HG02852 (cell line): Measurements from ENCODE around the gene ANAPC15.
A peak's percentile ranks its signal among the peaks of the same experiment; 100 is the strongest.
"Not testable (repeated sequence)": the region's sequence is repeated elsewhere in the genome, so short reads cannot be mapped to it uniquely, and the experiment has no call there.

Experiments used
- ATAC-seq: cut with Tn5 transposase; IDR thresholded peaks from one replicate; pipeline ENCODE4 v1.9.1; 2021; ENCODE audit warnings: mild to moderate bottlenecking, moderate library complexity; ENCODE audit not compliant: unreplicated experiment

Gene ANAPC15

DNA sequence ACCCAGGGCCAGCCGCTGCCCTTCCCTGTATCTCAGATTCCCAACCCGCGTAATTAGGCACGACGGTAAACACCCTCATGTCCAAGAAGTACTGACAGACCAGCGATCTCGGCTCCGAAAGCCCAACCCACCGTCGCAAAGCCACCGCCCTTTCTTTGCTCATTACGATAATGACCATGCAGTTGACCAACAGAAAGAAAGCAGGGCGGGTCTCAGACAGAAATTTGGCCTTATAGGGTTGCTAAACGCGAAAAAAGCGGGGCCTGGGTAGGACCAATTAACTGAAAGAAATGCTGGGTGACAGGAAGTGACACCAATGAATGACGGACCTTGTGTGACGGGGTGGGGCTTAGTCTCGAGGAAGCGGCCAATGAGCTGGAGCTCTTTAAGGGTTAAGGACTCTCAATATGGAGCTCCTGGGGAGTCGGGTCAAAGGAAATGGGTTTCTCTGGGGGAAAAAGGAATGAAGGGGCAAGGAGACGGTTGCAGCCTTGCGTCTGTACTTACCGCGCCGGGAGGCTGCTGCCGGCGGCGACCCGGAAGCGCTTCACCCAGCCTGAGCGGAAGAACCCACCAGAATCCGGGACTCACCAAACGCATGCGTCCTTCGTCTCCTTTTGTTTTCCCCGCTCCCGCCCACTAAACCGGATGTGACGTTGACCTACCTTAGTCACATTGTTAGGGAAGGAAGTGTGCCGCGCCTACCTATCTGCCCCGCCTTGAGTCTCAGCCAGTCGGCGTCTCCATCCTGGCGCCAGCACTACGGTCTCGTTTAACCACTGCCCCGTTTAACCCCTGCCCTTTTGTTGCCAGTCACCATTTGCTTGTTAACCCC, at the start of gene ANAPC15:
ANAPC15 (minus strand) TSS at position 553 of the 835 bp plus-strand sequence. CDS start 1,419 bp downstream, outside the sequence.
- peak; percentile 90 for ATAC-seq

DNA sequence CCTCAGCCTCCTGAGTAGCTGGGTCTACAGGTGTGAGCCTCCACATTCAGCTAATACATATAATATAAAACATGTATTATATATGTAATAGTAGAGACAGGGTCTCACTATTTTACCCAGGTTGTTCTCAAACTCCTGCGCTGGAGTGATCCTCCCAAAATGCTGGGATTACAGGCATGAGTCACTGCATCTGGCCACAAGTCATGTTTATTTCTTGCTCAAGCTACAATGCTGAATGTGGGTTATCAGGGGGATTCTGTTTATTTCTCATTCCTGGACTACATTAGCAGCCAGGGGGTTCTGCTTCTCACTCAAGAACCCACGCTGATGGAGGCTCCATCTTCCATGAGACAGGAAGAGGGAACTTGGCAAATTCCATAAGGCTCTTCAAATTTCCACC, 47.8 kb upstream of the ANAPC15 start:
- no peak for ATAC-seq

DNA sequence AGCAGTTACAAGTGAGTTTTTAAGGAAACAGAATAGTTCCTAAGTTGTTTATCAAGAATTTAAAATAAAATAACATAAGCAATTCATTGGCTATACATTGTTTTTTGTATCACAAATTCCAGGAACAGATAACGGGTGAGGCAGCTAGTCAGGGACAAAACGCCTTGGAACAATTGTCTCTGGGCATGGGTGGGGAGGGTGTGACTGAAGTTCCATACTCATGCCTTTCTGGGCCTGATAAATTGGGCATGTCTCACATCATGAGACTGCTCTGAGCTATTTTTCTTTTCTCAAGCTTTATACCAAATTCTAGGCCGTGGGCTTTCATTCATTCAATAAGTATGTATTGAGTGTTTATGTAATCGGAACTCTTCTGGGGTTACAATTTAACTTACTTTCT, 44.6 kb upstream of the ANAPC15 start:
- ATAC-seq: no peak

DNA sequence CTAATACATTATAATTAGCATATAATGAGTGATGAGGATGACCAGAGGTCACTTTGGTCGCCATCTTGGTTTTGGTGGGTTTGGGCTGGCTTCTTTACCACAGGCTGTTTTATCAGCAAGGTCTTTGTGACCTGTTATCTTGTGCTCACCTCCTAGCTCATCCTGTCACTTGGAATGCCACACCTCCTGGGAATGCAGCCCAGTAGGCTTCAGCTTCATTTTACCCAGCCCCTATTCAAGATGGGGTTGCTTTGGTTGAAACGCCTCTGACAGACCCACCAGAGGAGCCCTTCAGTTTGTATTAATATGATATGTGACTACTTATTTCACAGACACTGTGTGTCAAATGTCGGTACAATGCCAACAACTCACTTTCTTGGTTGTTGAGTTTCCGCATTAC, 43.3 kb upstream of the ANAPC15 start:
- no peak for ATAC-seq

DNA sequence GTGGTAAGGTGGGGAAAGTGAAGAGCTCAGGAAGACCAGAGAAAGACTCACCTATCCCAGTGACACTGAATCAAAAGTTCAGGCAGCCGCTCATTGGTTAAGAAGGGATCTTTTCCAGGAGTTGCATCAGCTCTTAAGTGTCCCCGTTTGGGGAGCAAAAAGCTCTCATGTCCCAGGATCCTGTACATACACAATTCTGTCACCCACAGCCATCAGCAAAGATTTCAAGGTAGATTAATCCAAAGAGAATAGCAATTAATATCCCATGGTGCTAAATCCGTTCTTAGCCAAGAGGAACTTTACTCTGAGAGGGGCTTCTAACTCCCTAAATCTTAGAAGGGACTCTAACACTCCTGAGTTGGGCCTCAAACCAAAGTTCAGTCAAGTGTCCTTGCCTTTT, 42.3 kb upstream of the ANAPC15 start:
- no peak for ATAC-seq

DNA sequence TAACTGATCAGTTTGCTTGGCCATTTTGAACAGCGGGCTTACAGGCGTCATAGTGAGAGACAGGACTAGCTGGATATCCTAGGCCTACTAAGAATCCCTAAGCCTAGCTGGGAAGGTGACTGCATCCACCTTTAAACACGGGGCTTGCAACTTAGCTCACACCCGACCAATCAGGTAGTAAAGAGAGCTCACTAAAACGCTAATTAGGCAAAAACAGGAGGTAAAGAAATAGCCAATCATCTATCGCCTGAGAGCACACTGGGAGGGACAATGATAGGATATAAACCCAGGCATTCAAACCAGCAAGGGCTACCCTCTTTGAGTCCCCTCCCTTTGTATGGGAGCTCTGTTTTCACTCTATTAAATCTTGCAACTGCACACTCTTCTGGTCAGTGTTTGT, 41.4 kb upstream of the ANAPC15 start:
- not testable (repeated sequence) for ATAC-seq

DNA sequence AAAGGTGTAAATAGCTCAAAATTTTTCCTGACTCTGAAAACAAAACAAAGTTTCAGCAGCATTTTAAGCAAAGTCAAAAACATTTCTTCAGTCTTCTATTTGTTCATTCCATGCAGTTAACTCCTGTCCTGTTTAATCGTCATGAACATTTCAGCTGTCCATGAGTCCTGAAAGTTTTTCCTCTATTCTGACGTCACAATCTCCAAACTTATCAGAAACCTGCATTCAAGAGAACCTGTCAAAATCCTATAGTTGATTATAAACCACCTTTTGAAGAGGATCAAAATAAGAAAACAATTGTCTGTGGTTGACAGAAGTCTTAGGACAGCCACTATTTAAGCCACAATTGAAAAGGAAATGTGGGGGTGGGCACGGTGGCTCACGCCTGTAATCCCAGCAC, 38.4 kb upstream of the ANAPC15 start:
- no peak for ATAC-seq

DNA sequence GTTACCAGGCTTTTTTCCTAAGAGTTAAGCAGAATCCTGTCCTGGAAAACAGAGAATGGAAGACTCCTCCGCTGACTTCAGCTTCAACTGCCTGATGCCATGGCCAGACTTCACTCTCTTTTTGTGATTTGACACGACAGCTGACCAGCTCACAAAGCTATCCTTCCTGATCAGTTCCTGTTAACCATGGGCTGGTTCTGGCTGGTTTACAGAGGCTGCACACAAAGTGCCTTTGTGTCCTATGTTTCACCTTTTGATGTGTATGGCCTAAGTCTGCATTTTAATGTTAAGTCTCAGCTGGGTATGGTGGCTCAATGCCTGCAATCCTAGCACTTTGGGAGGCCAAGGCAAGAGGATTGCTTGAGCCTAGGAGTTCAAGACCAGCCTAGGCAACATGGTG, 34.1 kb upstream of the ANAPC15 start:
- no peak for ATAC-seq

DNA sequence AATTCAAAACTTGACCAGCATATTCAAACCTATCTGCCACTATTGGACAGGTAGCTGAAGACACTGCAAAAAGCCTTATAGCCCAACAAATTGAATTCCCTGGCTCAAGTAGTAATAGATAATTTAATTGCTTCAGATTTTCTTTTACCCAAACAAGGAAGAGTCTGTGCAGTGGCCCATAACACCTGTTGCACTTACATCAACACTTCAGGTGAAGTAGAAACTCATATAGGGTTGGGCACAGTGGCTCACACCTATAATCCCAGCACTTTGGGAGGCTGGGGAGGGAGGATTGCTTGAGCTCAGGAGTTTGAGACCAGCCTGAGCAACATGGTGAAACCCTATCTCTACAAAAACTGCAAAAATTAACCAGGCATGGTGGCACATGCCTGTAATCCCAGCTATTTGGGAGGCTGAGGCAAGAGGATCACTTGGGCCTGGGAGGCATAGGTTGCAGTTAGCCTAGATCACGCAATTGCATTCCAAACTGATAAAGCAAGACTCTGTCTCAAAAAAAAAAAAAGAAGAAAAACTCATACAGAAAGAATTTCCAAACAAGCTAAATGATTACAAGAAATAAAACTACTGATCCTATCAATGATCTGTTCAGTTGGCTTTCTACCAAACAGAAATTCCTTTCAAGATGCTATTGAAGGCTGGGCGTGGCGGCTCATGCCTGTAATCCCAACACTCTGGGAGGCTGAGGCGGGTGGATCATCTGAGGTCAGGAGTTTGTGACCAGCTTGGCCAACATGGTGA, 32.5 kb upstream of the ANAPC15 start:
- no peak for ATAC-seq

DNA sequence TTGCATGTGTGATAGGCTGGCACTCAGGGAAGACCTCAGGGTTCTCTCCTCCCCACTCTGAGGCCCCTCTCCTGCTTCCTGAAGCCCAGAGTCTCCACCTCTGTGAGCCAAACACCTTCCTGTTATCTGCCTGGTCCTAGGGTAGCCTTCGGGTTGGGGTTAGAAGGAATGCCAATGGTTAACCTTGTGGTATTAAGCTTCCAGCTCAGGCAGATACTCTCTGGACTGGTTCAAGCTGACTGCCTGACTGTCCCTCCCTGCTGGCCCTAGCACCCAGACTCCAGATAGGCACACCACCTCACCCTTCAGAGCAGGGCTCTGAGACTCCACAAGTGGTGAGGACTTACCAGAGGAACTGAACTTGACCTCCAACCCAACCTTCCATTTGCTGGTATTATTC, 30.0 kb upstream of the ANAPC15 start:
- not testable (repeated sequence) for ATAC-seq

DNA sequence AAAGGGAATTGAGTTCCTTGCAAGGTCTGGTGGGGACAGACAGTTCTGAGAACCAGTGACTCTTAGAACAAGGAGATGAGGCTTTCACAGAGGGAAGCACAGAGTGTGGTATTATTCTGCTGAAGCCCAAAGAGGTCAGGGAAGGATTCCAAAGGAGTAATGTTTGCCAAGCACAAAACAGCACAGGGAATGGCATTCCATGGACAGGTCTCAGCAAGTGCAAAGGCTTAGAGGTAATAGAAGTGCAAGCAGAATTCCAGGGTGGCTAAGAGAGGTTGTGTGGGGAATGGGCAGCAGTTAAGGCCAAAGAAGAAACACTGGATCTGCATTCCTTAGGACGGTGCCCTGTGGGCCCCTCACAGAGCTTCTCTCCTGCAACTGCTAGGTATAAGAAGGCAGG, 29.6 kb upstream of the ANAPC15 start:
- not testable (repeated sequence) for ATAC-seq

DNA sequence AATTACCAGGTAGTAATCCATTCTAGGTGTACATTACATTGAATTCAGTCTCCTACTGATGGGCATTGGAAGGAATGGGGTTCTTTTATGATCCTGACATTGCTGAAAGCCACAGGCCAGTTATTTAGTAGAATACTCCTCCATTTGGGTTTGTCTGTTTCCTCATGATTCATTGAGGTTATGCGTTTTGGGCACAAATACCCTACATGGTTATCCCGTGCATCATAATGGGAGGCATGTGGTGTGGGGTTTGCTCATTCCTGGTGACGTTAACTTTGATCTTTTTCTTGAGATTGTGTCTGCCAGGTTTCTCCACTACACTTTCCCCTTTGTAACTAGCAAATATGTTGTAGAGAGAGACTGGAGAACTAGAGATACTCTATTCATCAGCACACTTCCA, 28.6 kb upstream of the ANAPC15 start:
- ATAC-seq: no peak

DNA sequence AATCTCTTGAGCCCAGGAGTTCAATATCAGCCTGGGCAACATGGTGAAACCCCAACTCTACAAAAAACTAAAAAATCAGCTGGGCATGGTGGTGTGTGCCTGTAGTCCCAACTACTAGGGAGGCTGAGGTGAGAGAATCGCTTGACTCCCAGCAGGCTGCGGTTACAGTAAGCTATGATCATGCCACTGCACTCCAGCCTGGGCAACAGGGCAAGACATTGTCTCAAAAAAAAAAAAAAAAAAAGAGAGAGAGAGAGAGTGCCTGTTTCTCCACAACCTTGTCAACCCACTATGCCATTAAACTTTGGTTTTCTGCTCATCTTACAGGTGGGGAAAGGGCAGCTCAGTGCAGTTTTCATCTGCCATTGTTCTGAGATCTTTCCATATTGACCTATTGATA, 28.2 kb upstream of the ANAPC15 start:
- no peak for ATAC-seq

DNA sequence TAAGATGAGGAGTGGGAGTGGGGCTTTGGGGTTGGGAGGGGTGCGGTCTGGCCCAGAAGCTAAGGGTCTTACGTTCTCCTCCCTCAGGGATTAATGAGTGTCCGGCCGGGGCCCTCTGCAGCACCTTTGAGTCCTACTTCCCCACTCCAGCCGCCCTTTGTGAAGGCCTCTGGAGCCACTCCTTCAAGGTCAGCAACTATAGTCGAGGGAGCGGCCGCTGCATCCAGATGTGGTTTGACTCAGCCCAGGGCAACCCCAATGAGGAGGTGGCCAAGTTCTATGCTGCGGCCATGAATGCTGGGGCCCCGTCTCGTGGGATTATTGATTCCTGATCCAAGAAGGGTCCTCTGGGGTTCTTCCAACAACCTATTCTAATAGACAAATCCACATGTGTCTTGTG, 27.0 kb upstream of the ANAPC15 start:
- ATAC-seq: no peak

DNA sequence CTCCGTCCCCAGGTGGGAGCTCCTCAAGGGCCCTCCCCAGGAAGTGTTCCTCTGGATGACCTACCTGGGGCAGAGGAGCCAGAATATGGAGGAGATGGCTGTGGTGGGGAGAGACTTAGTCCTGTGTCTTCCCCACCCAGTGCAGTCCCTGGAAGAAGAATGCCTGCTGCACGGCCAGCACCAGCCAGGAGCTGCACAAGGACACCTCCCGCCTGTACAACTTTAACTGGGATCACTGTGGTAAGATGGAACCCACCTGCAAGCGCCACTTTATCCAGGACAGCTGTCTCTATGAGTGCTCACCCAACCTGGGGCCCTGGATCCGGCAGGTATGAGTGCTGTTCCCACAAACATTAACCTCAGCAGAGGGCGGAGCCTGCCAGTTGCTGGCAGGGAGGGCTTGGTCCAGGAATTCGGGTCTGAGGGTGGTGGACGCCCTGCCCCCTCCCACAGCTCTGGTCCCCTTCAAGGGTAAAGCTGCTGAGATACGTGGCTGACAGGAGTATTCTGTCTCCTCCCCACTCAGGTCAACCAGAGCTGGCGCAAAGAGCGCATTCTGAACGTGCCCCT, 26.4 kb upstream of the ANAPC15 start:
- no peak for ATAC-seq

DNA sequence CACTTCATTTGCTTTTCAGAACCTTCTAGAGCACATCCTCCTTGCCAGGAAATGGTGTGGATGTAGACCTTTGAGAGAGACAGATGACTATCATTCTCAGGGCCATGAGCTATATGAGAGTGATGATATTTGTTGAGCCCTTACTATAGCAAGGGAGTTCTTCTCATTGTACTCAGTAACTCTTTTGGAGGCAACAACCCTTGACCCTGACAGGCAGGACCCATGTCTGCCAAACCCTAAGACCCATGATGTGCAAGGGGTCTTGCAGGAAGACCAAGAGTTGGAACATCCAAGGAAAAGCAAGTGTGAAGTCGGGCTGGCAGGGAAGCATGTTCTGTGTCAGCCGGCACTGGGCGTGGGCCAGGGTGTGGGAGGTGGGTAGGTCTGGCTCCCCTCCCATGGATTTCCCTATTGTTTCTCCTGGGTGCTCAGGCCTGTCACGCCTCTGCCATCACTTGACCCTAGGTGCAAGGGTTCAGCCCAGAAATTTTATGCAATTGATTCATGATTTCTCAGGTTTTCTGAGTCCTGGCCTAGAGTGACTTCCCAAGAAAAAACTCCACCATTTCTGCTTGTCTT, 24.3 kb upstream of the ANAPC15 start:
- no peak for ATAC-seq

DNA sequence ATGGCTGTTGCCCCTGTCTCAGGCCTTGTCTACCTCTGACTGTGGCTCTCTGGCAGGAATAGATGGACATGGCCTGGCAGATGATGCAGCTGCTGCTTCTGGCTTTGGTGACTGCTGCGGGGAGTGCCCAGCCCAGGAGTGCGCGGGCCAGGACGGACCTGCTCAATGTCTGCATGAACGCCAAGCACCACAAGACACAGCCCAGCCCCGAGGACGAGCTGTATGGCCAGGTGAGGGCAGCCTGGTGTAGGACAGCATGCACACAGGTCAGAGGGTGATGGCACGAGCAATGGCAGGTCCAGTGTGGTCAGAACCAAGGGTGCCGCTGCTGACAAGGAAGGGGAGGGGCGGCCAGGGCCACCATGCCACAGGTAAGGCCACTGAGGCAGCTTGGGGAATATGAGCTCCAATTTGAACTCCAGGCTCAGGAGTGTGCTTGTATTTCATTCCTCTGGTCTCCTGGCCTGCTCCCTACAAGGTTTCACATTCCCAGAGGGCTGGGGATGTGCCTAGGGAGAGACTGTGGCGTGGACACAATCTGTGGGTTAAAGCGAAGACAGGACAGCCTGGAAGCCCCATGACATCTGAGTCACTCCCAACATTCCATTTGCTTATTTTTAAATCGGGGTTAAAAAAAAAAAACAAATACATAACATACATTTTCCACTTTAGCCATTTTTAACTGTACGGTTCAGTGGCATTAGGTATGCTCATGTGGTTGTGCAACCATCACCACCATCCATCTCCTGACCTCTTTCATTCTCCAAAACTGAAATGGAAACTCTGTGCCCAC, 23.6 kb upstream of the ANAPC15 start:
- ATAC-seq: no peak

DNA sequence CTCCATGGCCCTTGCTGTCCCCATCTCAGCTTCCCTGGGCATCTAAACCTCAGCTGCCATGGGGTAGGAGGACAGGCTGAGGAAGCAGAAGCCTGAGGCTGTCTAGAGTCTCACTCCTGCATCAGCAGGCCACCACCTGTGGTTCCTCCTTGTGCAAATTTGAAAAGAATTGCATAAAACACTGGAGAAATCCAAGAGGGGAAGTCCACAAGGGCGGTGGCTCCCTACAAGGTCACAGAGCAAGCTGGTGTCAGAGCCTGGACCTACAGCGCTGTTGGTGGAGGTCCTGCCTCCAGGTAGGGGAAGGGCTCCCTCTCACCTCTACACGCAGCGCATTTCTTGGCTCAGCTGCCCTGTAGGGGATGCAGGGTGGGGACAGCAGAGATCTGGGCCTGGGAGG, 23.0 kb upstream of the ANAPC15 start, which contains the start of gene FOLR3:
FOLR3 (plus strand) TSS at position 253 of the 400 bp plus-strand sequence. CDS start 228 bp downstream, outside the sequence.
- ATAC-seq: not testable (repeated sequence)

DNA sequence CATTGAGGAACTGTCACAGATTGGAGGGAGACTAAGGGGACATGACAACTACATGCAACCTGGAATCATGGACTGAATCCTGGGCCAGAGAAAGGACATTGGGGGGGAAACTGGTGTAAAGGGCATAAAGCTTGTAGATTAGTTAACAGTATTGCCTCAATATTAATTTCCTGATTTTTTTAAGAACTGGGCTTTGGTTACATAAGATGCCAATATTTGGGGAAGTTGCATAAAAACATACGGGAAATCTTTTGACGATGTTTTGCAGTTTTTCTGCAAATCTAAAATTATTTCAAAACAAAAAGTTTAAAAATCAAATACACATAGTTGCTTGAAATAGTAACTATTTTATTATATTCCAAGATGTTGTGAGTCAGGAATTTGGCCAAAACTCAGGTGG, 20.2 kb upstream of the ANAPC15 start:
- ATAC-seq: no peak

DNA sequence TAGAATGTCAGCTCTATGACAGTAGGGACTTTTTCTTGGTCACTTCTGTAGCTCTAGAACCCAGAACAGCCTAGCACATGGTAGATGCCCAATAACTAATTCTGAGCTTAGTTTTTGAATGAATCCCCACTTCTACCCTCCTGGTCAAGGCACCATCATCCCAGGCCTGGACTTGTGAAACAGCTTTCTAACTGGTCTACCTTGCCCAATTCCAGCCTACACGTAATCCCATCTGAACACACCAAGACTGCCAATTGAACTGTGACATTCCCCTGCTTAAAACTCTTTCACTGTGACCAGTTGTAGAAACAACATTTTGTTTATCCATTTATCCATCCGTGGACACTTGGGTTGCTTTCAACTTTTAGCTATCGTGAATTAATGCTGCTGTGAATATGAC, 16.9 kb upstream of the ANAPC15 start:
- no peak for ATAC-seq

DNA sequence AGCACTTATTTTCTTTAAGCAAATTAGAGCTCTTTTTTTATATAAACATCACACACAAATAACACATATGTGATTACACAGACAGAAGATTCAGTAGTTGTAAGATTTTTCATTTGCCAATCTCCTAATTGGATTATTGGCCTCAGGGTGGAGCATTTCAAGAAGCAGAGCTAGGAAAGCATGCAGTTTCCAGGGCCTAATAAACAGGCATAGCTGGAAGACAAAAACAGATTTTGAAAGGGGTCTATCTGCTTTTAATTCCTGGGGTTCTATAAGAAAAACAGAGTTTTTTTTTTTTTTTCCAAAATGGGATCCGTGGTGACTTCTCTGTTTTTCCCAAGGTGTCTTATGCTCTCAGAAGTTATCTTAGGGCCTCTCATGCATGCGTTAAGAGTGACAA, 15.4 kb upstream of the ANAPC15 start:
- ATAC-seq: no peak
